Measurements from ENCODE around the gene LRCOL1. TPM values are rescaled to one million over a fixed set of nuclear protein-coding genes. Genes with fewer than 3 reads are reported as not detected.

The LRCOL1 gene
- total RNA-seq, 1 donor from 2014 or later: 0.15 TPM

DNA sequence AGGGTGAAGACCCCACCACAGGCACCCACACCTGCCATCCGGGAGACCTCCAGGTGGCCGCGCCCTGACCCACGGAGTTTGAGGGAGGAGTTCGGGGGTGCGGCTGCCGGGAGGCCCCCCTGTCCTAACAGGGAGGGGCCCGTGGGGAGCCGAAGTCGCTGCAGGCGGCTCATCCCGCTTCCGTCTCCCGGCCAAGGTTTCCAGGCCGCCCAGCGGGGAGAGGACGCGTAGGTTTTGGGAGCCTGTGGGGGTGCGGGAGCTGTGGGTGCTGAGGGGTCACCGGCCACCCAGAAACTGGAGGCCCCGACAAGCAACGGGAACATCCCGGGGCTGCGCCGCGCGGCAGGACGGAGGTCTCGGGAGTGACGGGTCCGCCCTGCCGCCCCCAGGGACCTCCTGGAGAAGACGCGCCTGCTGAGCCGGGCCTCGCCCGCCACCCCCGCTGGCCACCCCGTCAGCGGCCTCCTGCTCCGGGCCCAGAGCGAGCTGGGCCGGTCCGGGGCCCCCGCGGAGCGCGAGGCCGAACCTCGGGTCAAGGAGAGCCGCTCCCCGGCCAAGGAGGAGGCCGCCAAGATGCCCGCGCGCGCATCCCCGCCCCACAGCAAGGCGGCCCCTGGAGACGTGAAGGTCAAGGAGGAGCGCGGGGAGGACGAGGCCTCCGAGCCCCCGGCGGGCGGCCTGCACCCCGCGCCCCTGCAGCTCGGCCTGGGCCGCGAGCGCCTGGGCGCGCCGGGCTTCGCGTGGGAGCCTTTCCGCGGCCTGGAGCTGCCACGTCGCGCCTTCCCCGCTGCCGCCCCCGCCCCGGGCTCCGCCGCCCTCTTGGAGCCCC, 27.6 kb downstream of the LRCOL1 start:
- DNase-seq (ENCODE audit: low read depth): no peak

DNA sequence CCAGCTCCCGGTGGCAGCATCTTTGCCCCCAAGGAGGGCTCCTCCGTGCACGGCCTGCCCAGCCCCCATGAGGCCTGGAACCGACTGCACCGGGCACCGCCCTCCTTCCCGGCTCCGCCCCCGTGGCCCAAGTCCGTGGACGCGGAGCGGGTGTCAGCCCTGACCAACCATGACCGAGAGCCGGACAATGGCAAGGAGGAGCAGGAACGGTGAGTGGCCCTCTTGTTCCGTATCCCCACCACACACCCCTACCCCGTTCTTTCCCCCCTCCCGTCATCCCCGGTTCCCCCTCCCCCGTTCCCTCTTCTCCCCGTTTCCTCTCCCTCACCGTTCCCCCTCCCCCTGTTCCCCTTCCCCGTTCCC, 28.3 kb downstream of the LRCOL1 start:
- no peak for DNase-seq (ENCODE audit: low read depth)

DNA sequence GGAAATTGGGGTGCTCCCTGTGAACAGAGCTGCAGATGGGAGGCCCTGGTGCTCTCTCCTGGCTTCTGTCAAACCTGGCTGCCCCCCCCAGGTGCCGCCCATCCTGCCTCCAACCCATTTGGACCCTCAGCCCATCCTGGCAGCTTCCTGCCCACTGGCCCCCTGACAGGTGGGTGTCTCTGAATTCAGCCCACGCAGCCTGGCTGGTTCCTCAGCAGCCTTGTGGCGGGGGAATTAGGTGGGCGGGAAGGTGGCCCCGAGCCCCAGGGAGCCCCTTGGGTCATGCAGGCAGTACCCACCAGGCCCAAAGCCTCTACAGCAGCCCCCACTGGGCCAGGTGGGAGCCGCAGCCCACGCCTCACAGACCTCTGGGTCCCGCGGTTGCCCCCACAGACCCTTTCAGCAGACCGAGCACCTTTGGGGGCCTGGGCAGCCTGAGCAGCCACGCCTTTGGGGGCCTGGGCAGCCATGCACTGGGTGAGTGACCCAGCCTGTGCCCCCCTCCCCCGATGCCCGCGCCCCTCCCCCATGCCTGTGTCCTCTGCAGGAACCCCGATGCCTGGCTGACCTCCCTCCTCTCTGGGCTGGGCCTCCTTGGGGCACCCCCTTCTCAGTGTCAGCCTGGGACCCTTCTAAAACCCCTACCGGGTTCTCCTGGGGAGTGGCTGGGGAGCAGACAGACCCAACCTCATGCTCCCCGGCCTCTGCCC, 28.9 kb downstream of the LRCOL1 start:
- DNase-seq (ENCODE audit: low read depth): no peak

DNA sequence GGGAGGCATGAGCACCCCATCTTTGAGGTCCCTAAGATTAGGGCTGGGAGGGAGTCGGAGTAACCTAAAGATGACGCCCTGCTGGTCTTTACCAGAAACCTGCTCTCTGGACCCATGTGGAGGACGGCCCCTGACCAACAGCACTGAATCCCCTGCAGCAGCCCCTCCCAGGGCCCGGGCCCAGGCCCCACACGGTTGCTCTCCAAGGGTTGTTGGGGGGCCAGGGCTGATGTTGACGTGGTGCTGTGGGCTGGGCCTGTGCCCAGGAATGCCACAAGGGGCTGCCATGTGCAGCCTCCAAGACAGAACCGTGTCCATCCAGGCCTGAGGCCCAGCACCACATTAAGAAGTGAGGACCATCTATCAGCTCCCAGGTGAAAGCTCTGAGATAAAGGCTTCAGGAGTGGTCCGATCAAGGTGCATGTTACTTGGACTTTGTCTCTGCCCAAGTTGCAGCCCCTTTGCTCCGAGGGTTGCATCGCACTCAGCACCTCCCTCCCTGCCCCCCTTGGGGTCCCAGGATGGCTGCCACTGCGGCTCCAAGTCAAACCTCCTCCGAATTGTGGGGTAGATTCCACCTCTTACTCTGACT, 29.6 kb downstream of the LRCOL1 start:
- DNase-seq (ENCODE audit: low read depth): no peak

DNA sequence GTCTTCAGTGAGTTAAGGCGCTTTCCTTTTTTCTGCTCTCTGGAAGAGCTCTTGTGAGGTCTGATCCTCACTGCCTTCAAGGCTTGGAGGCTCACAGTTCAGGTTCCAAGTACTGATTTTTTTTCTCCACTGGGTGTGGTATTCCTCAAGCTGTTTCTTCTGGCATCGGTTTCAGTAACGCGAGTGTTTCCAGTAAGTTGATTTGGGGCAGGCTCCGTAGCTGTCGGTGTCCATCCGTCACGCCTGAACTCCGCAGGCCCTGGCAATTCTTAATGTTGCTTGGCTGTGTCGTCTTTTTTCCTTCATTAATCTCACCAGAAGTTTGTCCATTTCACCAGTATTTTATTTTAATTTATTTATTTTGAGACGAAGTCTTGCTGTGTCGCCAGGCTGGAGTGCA, 30.6 kb downstream of the LRCOL1 start:
- DNase-seq (ENCODE audit: low read depth): no peak

DNA sequence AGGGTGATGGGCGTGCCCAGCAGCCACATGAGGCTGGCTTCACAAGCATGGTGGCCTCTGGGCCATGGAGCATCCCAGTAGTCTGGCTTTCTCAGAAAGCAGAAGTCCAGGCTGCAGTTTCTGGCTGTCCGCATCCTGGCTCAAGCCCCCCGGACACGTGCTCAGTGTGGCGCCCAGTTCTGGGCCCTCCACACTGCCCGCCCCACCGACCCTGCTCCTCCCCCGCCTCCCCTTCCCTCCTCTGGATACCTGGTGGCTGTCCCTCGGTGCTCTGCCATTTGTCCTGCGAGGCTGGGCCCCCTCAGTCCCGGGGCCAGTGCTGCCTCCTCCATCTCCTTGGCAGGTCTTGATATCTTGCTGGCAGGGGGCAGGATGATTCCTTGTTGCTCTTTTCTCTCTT, 31.6 kb downstream of the LRCOL1 start:
- no peak for DNase-seq (ENCODE audit: low read depth)

DNA sequence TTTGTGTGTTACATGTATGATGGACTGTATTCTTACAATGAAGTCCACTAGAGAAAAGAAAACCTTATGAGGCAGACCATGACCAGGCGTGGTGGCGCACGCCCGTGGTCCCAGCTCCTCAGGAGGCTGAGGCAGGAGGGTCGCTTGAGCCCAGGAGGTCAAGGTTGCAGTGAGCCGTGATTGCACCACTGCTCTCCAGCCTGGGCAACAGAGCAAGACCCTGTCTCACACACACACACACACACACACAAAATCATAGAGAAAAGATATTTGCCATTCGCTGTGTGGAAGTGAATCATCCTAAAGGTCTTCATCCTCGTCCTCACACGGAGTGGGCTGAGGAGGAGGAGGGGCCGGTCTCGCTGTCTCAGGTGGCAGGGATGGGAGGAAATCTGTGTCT, 32.3 kb downstream of the LRCOL1 start:
- DNase-seq (ENCODE audit: low read depth): no peak

DNA sequence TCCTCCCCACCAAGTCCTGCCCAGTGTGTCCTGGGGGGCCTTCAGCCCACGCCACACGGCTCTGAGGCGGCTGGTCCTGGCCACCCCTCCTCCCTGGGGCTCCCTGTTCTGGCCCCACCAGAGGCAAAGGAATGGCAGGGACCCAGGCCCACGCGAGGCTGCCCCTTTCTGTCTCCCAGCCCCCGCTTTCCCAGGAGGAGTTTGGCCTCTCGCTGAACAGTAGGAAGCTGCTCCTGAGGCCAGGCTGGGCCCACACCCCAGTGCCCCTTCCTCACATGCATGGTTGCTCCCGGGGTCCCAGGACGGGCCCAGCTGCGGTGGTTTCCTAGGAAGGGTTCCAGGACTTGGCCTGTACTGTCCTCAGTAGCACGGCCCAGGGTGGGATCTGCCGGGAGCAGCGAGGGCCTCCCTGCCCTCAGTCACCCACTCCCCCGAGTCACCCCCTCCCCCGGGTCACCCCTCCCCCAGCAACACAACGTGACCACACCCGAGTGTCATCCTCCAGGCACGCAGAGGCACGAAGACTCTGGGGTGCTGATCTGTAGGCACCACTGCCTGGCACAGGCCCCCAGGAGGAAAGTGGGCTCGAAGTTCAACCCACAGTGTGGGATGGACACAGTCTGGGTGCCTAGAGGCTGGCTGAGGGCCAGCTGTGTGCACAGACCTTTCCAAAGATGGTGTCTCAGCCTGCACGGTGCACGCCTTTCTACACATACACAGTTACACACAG, 33.0 kb downstream of the LRCOL1 start:
- DNase-seq (ENCODE audit: low read depth): no peak

DNA sequence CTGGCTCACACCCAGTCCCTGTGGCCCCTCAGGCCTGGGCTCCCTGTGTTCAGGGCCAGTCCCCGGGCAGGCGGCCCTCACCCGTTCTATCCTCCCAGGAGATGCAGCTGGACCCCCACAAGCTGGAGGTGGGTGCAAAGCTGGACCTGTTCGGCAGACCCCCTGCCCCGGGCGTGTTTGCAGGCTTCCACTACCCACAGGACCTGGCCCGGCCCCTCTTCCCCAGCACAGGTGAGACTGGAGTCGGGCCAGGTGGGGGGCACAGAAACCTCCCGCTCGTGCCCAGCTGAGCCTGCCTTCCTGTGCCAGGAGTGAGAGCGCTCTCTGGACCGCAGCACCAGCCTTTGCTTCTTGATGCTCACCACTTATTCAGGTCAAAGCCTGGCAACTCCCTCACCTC, 33.7 kb downstream of the LRCOL1 start:
- no peak for DNase-seq (ENCODE audit: low read depth)

DNA sequence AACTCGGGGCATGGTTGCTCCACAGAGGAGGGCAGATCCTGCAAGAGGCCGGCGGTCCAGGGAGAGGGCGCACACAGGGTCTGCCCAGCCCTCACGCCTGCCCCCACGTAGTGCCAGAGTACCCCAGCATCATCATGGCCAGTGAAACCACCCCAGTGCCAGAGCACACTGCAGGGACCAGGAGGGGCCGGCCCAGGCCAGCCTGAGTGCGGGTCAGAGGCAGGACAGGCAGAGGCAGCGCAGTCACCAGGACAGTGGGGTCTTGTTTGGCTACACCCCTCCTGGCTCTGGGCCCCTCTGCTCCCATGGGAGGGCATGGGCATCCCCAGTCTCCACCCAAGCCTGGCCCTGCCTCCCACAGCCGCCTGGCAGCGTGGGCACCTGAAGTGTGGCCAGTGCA, 34.7 kb downstream of the LRCOL1 start:
- no peak for DNase-seq (ENCODE audit: low read depth)

DNA sequence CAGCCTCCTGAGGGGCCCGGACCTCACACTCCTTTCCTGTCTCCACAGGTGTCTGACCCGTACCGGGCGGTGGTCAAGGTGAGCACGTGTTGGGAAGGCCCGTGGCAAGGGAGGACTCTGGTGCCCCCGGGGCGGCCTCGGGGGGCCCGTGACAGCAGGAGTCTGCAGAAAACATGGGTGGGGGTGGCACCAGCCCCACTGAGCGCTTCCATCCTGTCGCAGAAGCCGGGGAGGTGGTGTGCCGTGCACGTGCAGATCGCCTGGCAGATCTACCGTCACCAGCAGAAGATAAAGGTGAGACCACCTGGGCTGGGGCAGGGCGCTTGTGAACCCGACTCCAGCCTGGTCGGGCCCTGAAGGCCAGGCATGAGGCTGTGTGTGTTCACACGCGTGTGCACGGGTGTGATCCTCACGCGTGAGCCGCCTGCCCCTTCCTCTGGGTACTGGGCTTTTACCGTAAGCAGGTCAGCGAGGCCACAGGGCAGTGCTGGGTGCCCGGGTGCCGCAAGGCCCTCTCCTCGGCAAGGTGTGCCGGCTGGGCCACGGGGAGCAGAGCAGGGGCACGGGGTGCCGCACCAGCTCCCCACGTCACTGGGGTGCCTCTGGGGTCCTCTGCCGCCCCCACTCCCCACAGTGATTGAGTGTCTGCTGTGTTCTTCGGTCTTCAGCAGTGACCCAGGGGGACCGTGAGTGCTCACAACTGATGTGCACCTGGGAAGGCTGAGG, 35.9 kb downstream of the LRCOL1 start:
- no peak for DNase-seq (ENCODE audit: low read depth)

DNA sequence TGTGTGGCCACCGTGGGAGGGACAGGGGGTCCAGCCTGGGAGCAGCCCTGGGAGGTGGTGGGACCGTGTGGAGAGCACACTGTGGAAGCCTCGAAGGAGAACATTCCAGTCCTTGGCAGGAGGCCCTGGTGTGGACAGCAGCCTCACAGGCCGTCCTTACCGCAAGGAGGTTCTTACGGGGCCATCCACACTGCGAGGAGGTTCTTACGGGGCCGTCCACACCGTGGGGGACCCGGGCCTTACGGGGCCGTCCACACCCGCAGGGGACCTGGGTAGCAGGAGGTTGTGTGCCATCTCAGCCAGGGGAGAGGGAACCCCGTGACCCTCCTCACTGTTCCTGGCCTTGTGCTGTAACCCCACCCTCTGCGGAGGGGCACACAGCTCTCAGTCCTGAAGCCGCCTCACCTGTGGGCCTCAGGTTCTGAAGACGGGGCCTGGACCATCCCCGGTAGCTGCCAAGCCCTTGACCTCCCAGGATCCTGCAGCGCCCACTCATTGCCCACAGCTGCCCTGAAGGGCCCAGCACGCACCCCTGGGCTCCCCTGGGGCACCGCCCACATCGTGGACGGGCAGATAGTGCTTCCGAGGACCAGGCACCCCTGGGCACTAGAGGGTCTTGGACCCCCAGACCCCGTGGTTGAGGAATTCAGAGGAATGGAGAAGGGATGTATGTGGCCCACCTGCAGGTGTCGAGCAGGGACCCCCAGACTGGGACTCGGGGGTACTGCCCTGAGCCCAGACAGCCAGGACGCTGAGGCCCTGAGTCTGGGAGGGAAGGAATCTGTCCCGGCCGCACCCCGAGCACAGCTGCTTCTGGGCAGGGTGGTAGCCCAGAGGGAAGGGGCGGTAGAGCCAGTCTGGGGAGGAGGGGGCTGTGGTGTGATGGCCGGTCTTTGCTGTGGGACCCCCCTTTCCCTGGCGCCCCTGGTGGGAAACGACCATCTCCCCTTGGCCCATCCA, 37.3 kb downstream of the LRCOL1 start:
- DNase-seq (ENCODE audit: low read depth): no peak

DNA sequence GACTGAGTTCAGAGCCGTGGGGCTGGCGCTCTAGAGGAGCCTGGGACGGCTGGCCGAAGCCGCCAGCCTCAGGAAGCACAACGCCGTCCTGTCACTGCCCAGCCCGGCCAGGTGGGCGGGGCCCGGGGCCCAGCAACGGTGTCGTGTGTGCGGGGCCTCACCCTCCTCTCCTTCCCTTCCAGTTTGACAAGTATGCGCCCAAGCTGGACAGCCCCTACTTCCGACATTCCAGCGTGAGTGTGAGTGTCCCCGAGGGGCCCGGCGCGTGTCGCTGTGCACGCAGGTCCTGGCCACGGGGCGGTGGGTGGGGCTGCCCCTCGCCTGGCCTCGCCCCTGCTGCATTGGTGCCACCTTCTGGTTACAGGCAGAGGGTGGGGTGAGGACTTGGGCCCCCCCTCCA, 38.3 kb downstream of the LRCOL1 start:
- DNase-seq (ENCODE audit: low read depth): no peak

DNA sequence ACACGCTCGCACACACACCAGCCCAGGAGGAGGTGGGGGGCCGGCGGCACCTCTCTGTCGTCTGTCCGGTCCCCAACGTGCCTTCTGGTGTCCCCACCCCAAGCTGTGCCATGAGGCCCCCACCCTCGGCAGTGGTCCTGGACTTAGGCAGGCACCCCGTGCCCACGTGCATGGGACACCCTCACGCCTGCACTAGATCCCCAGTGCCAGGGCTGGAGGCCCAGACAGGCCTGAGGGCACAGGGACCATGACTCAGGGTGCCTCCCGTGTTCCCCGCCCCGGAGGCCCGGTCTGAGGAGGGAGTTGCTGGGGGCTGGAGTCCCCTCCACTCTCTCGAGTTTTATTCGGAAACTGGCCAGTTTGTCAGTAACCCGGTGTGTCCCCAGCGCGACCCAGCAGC, 38.8 kb downstream of the LRCOL1 start:
- DNase-seq (ENCODE audit: low read depth): no peak

DNA sequence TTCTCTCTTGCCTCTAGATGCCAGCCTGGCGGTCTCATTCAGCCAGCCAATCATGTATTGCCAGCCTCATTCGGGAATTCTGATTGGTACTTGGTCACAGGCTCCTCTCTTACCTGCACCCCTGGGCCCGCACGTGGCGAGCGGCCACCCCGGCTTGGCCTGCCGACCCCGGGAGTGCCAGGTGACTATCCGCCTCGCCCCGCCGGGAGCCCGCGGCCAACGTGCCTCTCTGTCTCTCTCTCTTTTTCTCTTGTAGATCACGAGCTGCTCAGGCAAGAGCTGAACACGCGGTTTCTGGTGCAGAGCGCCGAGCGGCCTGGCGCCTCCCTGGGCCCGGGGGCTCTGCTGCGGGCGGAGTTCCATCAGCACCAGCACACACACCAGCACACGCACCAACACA, 39.3 kb downstream of the LRCOL1 start:
- no peak for DNase-seq (ENCODE audit: low read depth)

DNA sequence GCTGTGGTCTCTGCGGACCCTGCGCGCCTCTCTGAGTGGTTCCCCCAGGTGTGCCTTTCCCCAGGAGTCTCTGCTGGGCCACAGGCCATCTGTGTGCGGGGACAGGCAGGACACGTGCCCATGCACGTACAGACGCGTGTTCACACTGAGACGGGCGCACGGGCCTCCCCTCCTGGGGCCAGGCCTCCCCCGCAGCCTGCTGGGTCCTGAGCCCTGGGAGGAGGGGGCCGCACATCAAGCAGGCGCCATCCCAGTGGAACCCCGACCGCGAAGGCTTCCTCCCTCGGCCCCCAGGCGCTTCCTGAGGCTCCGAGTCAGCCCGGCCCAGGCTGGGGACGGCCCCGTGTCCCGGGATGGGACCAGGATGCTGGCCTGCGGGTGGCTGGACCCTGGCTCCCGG, 39.7 kb downstream of the LRCOL1 start:
- no peak for DNase-seq (ENCODE audit: low read depth)

DNA sequence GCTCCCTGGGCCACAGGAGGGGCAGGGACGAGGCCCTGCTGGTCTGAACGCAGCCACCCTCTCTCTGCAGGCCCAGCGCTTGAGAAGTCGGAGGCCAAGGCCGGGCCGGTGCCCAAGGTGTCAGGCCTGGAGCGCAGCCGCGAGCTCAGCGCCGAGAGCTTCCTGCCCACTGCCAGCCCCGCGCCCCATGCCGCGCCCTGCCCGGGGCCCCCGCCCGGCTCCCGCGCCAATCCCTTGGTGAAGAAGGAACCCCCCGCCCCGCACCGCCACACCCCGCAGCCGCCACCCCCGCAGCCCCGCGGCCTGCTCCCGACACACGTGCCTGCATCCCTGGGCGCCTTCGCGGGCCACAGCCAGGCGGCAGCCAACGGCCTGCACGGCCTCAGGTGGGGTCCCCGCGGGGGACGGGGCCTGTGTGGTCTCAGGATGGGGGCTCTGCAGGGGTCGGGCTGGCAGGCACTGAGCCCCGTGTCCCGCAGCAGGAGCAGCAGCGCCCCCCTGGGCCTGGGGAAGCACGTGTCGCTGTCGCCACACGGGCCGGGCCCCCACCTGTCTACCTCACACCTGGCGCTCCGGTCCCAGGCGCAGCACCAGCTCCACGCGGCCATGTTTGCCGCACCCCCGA, 40.4 kb downstream of the LRCOL1 start:
- no peak for DNase-seq (ENCODE audit: low read depth)

DNA sequence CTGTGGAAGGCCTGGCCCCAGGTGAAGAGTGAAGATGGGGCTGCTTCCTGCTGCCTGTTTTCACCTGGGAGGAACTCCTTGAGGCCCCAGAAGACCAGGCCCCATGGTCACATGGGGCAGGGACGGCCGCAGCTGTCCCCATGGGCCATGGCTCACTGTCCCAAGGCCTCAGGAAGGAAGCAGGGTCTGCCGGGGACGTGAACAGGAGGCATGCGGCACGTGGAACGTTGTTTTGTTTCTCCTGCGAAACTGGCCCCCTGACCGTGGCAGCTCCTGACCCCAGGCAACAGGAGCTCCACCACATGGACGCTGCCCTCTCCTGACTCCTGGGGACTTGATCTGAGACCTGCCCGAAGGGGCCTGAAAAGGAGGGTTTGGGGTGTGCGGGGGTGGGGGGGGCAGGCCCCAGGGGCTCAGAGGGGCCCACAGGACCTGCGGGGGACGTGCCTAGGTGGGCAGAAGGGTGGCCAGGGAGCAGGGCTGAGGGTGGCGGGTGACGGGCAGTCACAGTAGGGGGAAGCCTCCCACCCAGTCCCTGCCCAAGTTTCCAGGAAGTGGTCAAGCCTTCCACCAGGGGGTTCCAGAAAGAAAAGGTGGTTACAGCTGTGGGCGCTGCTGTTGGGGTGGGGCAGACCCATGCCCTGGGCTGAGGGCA, 41.4 kb downstream of the LRCOL1 start:
- no peak for DNase-seq (ENCODE audit: low read depth)

DNA sequence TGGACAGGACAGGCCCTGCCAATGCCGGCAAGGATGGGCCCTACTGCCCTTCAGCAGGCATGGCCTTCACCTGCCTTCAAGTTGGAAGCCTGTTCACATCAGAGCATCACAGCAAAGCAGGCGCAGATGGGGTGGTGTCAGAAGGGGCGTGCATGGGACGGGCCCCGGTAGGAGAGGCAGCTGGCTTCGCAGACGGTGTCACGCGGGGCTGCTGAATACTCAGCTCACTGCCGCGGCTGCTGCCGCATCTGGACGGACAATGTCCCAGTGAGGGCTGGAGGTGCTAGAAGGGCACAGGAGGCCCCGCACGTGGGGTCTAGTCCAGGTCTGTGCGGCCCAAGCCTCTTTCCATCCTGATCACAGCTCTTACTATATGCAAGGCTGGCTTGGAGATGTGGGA, 42.1 kb downstream of the LRCOL1 start:
- DNase-seq (ENCODE audit: low read depth): no peak
